Esophagus squamous epithelium (tissue), 5 donors: ENCODE measurements around the gene SDHB. TPM values are rescaled to one million over a fixed set of nuclear protein-coding genes. Genes with fewer than 3 reads are reported as not detected.

Experiments
- DNase-seq: peaks from one replicate; lab custom pipeline; 2025; lab: John Stamatoyannopoulos, UW
- H3K27ac ChIP-seq, 4 donors: fragments of 200-600 bp; sonication (generic); one replicate each; pipeline ENCODE4 v1.5.1; 2016 to 2019; ENCODE audit warnings: mild to moderate bottlenecking in 1 of 4
- H3K27me3 ChIP-seq, 4 donors: fragments of 200-600 bp; sonication (generic); 1 replicate in 3 of 4; 2 replicates in 1 of 4; pipeline versions ENCODE4 v1.5.1 to v1.6.0; 2017 to 2021; ENCODE audit warnings: antibody characterized with exemption in 1 of 4
- H3K36me3 ChIP-seq, 3 donors: fragments of 200-600 bp; sonication (generic); one replicate each; pipeline ENCODE4 v1.5.1; 2016 to 2019
- H3K4me1 ChIP-seq, 3 donors: fragments of 200-600 bp; sonication (generic); one replicate each; pipeline ENCODE4 v1.5.1; 2017 to 2019
- H3K4me3 ChIP-seq, 4 donors: fragments of 200-600 bp; sonication (generic); 1 replicate in 3 of 4; 2 replicates in 1 of 4; pipeline ENCODE4 v1.5.1; 2016 to 2019; ENCODE audit warnings: mild to moderate bottlenecking in 2 of 4, moderate library complexity in 1 of 4
- H3K9me3 ChIP-seq, 3 donors: fragments of 200-600 bp; sonication (generic); one replicate each; pipeline ENCODE4 v1.5.1; 2016 to 2019
- POLR2A ChIP-seq, 4 donors: fragments of 450-650 bp; IDR thresholded peaks; one replicate each; pipeline ENCODE4 v1.6.1; 2017; ENCODE audit warnings: antibody characterized with exemption in 4 of 4, mild to moderate bottlenecking in 4 of 4, moderate library complexity in 3 of 4
- WGBS, 2 donors: methylation state at CpG; one replicate each; pipeline ENCODE4 v1.1.5; 2018; 5-methylcytosine and 5-hydroxymethylcytosine counted together
- intact Hi-C: fragments of 100-400 bp; cut with DNase I; formaldehyde crosslinking; loops from one replicate; pipeline ENCODE4 v1.15.0; 2022
- total RNA-seq, 4 donors: library from RNA; depleted of rRNA; stranded (reverse); fragments of >200 nt; gene quantifications; one replicate each; pipeline ENCODE4 v1.1.0, GENCODE V29; 2016
- TF ChIP-seq, protein P1 (sequence below), 6 experiments: fragments of 450-650 bp in 4 of 6; fragments of 200-600 bp in 2 of 6; sonication (generic) in 2 of 6; IDR thresholded peaks; one replicate each; pipeline ENCODE4 v1.5.1; 2016 to 2019; ENCODE audit warnings: antibody characterized with exemption in 6 of 6, mild to moderate bottlenecking in 4 of 6, moderate library complexity in 4 of 6
- donor health status: DM: yes; HTN: yes; CAD: no.

The SDHB gene
- total RNA-seq, 4 donors from 2014 or later, result 78.4 to 137 (median 119) TPM

DNA sequence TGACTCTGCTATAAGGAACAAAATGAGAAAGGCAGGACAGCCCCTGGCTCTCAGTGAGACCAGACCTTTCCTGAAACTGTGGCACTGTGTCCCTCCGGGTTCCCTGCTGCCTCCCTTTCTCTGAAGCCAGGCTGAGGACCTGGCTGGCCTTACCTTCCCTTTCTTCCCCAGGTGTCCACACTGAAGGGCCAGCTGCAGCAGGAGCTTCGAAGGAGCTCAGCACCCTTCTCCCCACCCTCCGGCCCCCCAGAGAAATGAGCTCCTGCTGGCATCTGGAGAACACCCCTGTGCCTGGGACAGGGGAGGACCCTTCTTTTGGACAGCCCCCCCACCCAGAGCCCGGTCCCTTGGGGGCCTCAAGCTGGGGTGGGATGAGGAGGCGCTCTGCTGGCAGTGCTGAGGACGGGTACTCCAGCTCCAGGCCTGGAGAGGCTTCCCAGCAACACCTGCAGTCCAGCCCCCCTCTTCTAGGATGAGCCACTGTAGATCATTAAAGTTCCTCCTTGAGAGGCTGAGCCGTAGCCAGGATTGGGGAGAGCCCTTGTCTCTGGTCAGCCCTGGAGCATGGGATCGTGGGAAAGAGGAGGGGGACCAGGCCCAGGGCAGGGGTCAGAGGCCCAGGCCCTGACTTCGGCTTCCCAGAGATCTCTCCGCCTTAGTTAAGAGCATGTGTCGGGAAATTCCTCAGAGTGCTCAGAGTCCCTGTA, 81.5 kb downstream of the SDHB start:
- no peaks in the 10 kb centered on the region for H3K27me3 ChIP-seq
- WGBS, 2 donors, result 84 to 86% methylated on average over 5 to 6 of the region's 11 CpGs
- no peak for DNase-seq
- TF ChIP-seq, protein P1, sequence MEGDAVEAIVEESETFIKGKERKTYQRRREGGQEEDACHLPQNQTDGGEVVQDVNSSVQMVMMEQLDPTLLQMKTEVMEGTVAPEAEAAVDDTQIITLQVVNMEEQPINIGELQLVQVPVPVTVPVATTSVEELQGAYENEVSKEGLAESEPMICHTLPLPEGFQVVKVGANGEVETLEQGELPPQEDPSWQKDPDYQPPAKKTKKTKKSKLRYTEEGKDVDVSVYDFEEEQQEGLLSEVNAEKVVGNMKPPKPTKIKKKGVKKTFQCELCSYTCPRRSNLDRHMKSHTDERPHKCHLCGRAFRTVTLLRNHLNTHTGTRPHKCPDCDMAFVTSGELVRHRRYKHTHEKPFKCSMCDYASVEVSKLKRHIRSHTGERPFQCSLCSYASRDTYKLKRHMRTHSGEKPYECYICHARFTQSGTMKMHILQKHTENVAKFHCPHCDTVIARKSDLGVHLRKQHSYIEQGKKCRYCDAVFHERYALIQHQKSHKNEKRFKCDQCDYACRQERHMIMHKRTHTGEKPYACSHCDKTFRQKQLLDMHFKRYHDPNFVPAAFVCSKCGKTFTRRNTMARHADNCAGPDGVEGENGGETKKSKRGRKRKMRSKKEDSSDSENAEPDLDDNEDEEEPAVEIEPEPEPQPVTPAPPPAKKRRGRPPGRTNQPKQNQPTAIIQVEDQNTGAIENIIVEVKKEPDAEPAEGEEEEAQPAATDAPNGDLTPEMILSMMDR (IDR thresholded peaks at IDR 0.05), result no peak
- TF ChIP-seq POLR2A (IDR thresholded peaks at IDR 0.05), result no peak
- intact Hi-C loops, result no loop called here
- peaks cover 0 to 25% (median 6%) of the 10 kb centered on the region in 3 donors for H3K4me1 ChIP-seq
- H3K27ac ChIP-seq, result no peak overlapping the region
- no peaks in the 10 kb centered on the region for H3K9me3 ChIP-seq
- no peak overlapping the region for H3K4me3 ChIP-seq
- peaks cover 0 to 43% (median 16%) of the 10 kb centered on the region in 3 donors for H3K36me3 ChIP-seq

DNA sequence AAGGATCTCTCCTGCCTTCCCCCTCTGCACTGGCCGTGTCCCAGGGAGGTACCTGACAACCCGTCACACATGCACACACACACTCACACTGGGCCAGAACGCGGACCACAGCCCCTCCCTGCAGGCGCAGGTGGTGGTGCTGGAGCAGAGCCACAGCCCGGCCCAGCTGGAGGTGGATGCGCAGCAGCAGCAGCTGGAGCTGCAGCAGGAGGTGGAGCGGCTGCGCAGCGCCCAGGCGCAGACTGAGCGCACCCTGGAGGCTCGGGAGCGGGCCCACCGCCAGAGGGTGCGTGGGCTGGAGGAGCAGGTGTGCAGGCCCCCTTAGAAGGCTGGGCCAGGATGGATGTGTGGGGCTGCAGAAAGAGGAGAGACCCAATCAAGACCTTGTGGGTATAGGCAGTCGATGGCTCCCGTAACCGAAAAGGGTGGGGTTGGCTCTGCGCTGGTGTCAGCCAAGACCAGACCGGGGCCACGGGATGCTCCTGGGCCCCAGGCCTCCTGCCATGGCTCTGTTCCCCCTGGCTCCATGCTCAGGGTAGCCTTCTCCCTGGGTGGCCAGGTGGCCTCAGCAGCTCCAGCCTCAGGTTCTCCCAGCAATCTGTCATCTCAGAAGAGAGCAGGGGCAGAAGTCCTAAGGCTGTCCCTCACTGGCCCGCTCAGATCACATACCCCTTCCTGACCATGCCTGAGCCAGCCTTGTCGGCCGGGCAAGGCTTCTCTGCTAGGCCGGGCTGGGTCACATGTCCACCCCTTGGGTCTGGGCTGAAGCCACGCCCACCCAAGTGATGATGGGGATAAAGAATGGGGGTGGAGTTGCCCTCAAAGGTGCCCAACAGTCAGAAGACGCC, 82.3 kb downstream of the SDHB start:
- Histone ChIP-seq H3K27me3 (no peaks in the 10 kb centered on the region), H3K4me3 (no peak overlapping the region), H3K27ac (no peak overlapping the region), H3K36me3 (peaks cover 0 to 51% (median 16%) of the 10 kb centered on the region in 3 donors), H3K9me3 (no peaks in the 10 kb centered on the region), H3K4me1 (peaks cover 0 to 27% (median 13%) of the 10 kb centered on the region in 3 donors)
- WGBS, 2 donors, result 58 to 60% methylated on average over 2 of the region's 28 CpGs
- intact Hi-C loops, result no loop called here
- TF ChIP-seq POLR2A (IDR thresholded peaks at IDR 0.05), result no peak
- TF ChIP-seq, protein P1 (IDR thresholded peaks at IDR 0.05), result no peak
- no peak for DNase-seq

DNA sequence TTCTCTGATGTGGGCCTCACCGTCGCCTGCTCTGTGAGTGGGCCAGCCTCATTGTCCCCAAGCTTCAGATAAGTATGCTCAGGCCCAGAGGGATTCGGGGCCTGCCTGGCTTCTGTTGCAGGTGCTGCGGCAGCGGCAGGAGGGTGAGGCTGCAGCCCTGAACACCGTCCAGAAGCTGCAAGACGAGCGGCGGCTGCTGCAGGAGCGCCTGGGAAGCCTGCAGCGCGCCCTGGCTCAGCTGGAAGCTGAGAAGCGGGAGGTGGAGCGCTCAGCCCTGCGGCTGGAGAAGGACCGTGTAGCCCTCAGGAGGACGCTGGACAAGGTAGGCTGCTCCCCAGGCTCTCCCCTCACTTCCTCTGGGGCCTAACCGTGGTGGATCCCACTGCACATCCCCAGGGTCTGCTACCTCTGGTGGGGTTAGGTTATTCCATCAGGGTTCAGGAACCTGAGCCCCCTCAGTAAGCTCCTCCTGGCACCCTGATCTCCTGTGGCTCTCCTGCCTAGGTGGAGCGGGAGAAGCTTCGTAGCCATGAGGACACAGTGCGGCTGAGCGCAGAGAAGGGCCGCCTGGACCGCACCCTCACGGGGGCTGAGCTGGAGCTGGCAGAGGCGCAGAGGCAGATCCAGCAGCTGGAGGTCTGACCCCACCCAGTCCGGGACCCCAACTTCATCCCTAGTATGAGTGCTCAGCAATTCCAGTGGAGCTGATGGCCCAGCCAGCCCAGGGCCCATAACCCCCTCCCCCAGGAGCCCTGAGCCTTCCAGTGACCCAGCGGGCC, 83.5 kb downstream of the SDHB start:
- H3K4me1 ChIP-seq, result peaks cover 0 to 16% (median 12%) of the 10 kb centered on the region in 3 donors
- H3K4me3 ChIP-seq, result no peak overlapping the region
- peaks cover 0 to 64% (median 25%) of the 10 kb centered on the region in 3 donors for H3K36me3 ChIP-seq
- H3K27ac ChIP-seq, result no peak overlapping the region
- WGBS, 2 donors, result 88 to 94% methylated on average over 13 to 15 of the region's 28 CpGs
- H3K9me3 ChIP-seq, result no peaks in the 10 kb centered on the region
- intact Hi-C loops, result no loop called here
- no peak for DNase-seq
- TF ChIP-seq, protein P1 (IDR thresholded peaks at IDR 0.05), result no peak
- TF ChIP-seq POLR2A (IDR thresholded peaks at IDR 0.05), result no peak
- no peaks in the 10 kb centered on the region for H3K27me3 ChIP-seq

DNA sequence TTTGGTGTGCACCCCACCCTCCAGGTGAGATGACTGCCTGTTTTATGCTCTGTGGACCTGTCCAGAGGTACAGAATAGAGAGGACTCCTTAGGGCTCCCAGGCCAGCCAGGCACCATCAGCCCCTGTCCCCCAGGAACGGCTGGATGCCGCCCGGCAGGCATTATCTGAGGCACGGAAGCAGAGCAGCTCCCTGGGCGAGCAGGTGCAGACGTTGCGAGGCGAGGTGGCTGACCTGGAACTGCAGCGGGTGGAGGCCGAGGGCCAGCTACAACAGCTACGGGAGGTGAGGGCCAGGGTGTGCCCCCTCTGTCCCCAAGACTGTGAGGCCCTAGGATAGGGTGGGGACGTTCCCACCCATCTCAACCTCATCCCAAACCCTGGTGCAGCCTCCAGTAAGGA, 84.2 kb downstream of the SDHB start:
- no peak overlapping the region for H3K4me3 ChIP-seq
- 67 to 83% methylated on average over 1 to 6 of the region's 12 CpGs for WGBS, 2 donors
- peaks cover 0 to 12% (median 10%) of the 10 kb centered on the region in 3 donors for H3K4me1 ChIP-seq
- intact Hi-C loops, result no loop called here
- TF ChIP-seq, protein P1 (IDR thresholded peaks at IDR 0.05), result no peak
- no peak for TF ChIP-seq POLR2A (IDR thresholded peaks at IDR 0.05)
- H3K27me3 ChIP-seq, result no peaks in the 10 kb centered on the region
- peaks cover 0 to 70% (median 25%) of the 10 kb centered on the region in 3 donors for H3K36me3 ChIP-seq
- H3K27ac ChIP-seq, result no peak overlapping the region
- DNase-seq, result no peak
- no peaks in the 10 kb centered on the region for H3K9me3 ChIP-seq
